A549 (cell line): Measurements from ENCODE around the gene NKD1.

ENCODE experiments used
- BCL3 ChIP-seq: fragments of >200 bp; sonication (Bioruptor Twin); formaldehyde crosslinking; IDR thresholded peaks from 3 replicates; pipeline ENCODE4 v1.6.1; 2016
- BHLHE40 ChIP-seq: IDR thresholded peaks from 2 replicates; pipeline ENCODE4 v1.6.1; 2012; ENCODE audit warnings: low read depth, low read length, inconsistent platforms
- CHD4 ChIP-seq: fragments of 200-600 bp; sonication (generic); IDR thresholded peaks from 2 replicates; pipeline ENCODE4 v1.6.1; 2016; ENCODE audit warnings: antibody characterized with exemption, mild to moderate bottlenecking, borderline replicate concordance
- CTCF ChIP-seq: fragments of >200 bp; sonication (Bioruptor Twin); formaldehyde crosslinking; IDR thresholded peaks from 3 replicates; pipeline ENCODE4 v1.5.1; 2016
- KDM5A ChIP-seq: fragments of 200-600 bp; sonication (generic); IDR thresholded peaks from 2 replicates; pipeline ENCODE4 v1.6.1; 2016; ENCODE audit warnings: antibody characterized with exemption, mild to moderate bottlenecking
- PBX3 ChIP-seq: IDR thresholded peaks from 2 replicates; pipeline ENCODE4 v1.6.1; 2012
- POLR2A ChIP-seq: IDR thresholded peaks from 2 replicates; pipeline ENCODE4 v1.6.1; 2012; ENCODE audit warnings: mild to moderate bottlenecking, low read length

- TF ChIP-seq PBX3 (no peak), BCL3 (no peak), POLR2A (no peak), BHLHE40 (no peak), KDM5A (no peak), CHD4 (no peak), CTCF (no peak)
Observed at GRCh38 chr16:50591209-50591608, 43.0 kb downstream of the NKD1 start.
